CD4-positive, alpha-beta memory T cell (primary cell): ENCODE measurements around the gene PRRC2B. TPM values are rescaled to one million over a fixed set of nuclear protein-coding genes. Genes with fewer than 3 reads are reported as not detected.
A peak's percentile ranks its signal among the peaks of the same experiment; 100 is the strongest.

Experiments used
- CTCF ChIA-PET: fragments of 350-600 bp; sonication (Branson Sonifier 250); formaldehyde crosslinking; loops from one replicate; lab custom pipeline; 2021; ENCODE audit warnings: inconsistent platforms; ENCODE audit not compliant: partially characterized antibody; lab: Charles Lee
- POLR2A ChIA-PET: fragments of 350-600 bp; sonication (Branson Sonifier 250); formaldehyde crosslinking; loops from one replicate; lab custom pipeline; 2021; ENCODE audit not compliant: partially characterized antibody; lab: Charles Lee
- DNase-seq, 5 donors: peaks; one replicate each; pipeline versions ENCODE4 v3.0.0 to v3.0.0-alpha.2; 2020 to 2022; ENCODE audit warnings: mixed read lengths in 1 of 5
- H3K27ac ChIP-seq: one replicate; pipeline ENCODE4 v1.7.0; 2013; ENCODE audit warnings: low read depth, low read length
- H3K27me3 ChIP-seq: 2 replicates; pipeline ENCODE4 v1.7.0; 2013; ENCODE audit warnings: mild to moderate bottlenecking, low read length, moderate library complexity; ENCODE audit not compliant: insufficient read depth
- H3K36me3 ChIP-seq: 2 replicates; pipeline ENCODE4 v1.7.0; 2013; ENCODE audit warnings: mild to moderate bottlenecking, low read length, moderate library complexity; ENCODE audit not compliant: insufficient read depth
- H3K4me1 ChIP-seq: 2 replicates; pipeline ENCODE4 v1.7.0; 2013; ENCODE audit warnings: mild to moderate bottlenecking, low read length, moderate library complexity; ENCODE audit not compliant: insufficient read depth
- H3K4me3 ChIP-seq, 2 donors: one replicate each; pipeline ENCODE4 v1.7.0; 2013; ENCODE audit warnings: low read length in 2 of 2, mild to moderate bottlenecking in 1 of 2
- H3K9me3 ChIP-seq, 2 donors: one replicate each; pipeline ENCODE4 v1.7.0; 2013; ENCODE audit warnings: low read length in 2 of 2, control low read depth in 1 of 2; ENCODE audit not compliant: control insufficient read depth in 1 of 2
- H3K27ac Mint-ChIP-seq, 7 donors: one replicate each; pipeline ENCODE4 v1.8.0; 2020 to 2021; ENCODE audit warnings: mixed read lengths in 7 of 7, mild to moderate bottlenecking in 6 of 7, inconsistent platforms in 3 of 7, moderate library complexity in 3 of 7
- H3K27me3 Mint-ChIP-seq, 2 donors: one replicate each; pipeline ENCODE4 v1.8.0; 2020 to 2021; ENCODE audit warnings: mixed read lengths in 2 of 2
- H3K36me3 Mint-ChIP-seq, 2 donors: one replicate each; pipeline ENCODE4 v1.8.0; 2020 to 2021; ENCODE audit warnings: mixed read lengths in 2 of 2, inconsistent platforms in 1 of 2, mild to moderate bottlenecking in 1 of 2
- H3K4me1 Mint-ChIP-seq, 4 donors: one replicate each; pipeline ENCODE4 v1.8.0; 2020 to 2021; ENCODE audit warnings: mixed read lengths in 4 of 4, mild to moderate bottlenecking in 1 of 4
- H3K4me3 Mint-ChIP-seq, 8 donors: one replicate each; pipeline ENCODE4 v1.8.0; 2020 to 2021; ENCODE audit warnings: mixed read lengths in 8 of 8, mild to moderate bottlenecking in 7 of 8, moderate library complexity in 6 of 8, inconsistent platforms in 3 of 8
- H3K9me3 Mint-ChIP-seq, 8 donors: one replicate each; pipeline ENCODE4 v1.8.0; 2020 to 2021; ENCODE audit warnings: mixed read lengths in 8 of 8, mild to moderate bottlenecking in 5 of 8, inconsistent platforms in 3 of 8, moderate library complexity in 1 of 8
- intact Hi-C: fragments of 100-400 bp; cut with micrococcal nuclease; formaldehyde crosslinking; loops from one replicate; pipeline ENCODE4 v1.15.1; 2023
- polyA plus RNA-seq, 2 donors: library from polyadenylated mRNA; unstranded; fragments of 300-500 nt; fragmentation: Illumina TruSeq; gene quantifications; one replicate each; pipeline ENCODE4 v1.2.3, GENCODE V29; 2021
- total RNA-seq, 2 experiments: library from RNA; stranded (reverse); gene quantifications; one replicate each; pipeline ENCODE4 v1.2.3, GENCODE V29; 2021

Gene PRRC2B
- total and polyA plus RNA-seq, 4 experiments from 2014 or later = 2.7 to 343 (median 191) TPM

- peaks cover 4 to 17% (median 7%) of the 10 kb centered on the region in 4 donors for H3K4me1 Mint-ChIP-seq
- Histone ChIP-seq H3K9me3 (no peaks in the 10 kb centered on the region), H3K36me3 (peaks cover 74% of the 10 kb centered on the region), H3K4me1 (no peaks in the 10 kb centered on the region), H3K27ac (no peak overlapping the region), H3K27me3 (no peaks in the 10 kb centered on the region), H3K4me3 (no peak overlapping the region)
- intact Hi-C loops = no loop called here
- no peak for DNase-seq
- no peaks in the 10 kb centered on the region for H3K9me3 Mint-ChIP-seq
- no peaks in the 10 kb centered on the region for H3K27me3 Mint-ChIP-seq
- peak overlapping the region in 1 of 7 donors; percentile 24 for H3K27ac Mint-ChIP-seq
- no peak overlapping the region for H3K4me3 Mint-ChIP-seq
- CTCF ChIA-PET = no interaction called here
- H3K36me3 Mint-ChIP-seq = peaks cover 59 to 92% of the 10 kb centered on the region in 2 donors
- POLR2A ChIA-PET = interaction anchor here (1.2 to 1.4 kb wide), 2 partner anchors 38 to 63 kb away, joined by 3 read pairs; no protein-coding TSS in a partner anchor
Observed at GRCh38 chr9:131436376-131436775, 42.5 kb downstream of the PRRC2B start.

DNA sequence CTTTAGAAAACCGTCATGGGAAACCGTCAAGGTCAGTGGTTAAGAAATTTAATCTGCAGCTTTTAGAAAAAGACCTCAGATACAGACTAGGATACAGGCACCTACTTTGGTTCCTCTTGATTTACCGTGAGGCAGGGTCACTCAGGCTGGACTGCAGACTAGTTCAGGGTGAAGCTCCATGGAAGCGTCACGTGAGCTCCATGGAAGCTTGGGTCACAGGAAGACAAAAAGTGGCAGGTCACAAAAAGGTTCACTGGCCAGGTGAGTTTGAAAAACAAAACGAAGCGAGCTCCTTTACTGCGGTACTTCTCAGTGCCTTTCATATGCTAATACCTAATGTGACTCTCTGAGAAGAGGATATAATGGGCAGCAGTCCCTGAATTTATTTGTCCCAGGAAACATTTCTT lies 43.0 kb downstream of the PRRC2B start:
- H3K27me3 ChIP-seq = no peaks in the 10 kb centered on the region
- H3K9me3 ChIP-seq = no peaks in the 10 kb centered on the region
- no peak for DNase-seq
- CTCF ChIA-PET = interaction anchor here (2.8 kb wide), 1 partner anchor 87 kb away, joined by 9 read pairs; no protein-coding TSS in a partner anchor
- peaks cover 74% of the 10 kb centered on the region for H3K36me3 ChIP-seq
- no peak overlapping the region for H3K4me3 Mint-ChIP-seq
- peaks cover 4 to 17% (median 7%) of the 10 kb centered on the region in 4 donors for H3K4me1 Mint-ChIP-seq
- H3K4me1 ChIP-seq = no peaks in the 10 kb centered on the region
- peak overlapping the region in 3 of 7 donors; percentile 13 to 41 (median 24) for H3K27ac Mint-ChIP-seq
- H3K27ac ChIP-seq = no peak overlapping the region
- POLR2A ChIA-PET = interaction anchor here (1.2 to 1.4 kb wide), 2 partner anchors 39 to 64 kb away, joined by 3 read pairs; no protein-coding TSS in a partner anchor
- no peak overlapping the region for H3K4me3 ChIP-seq
- H3K27me3 Mint-ChIP-seq = no peaks in the 10 kb centered on the region
- intact Hi-C loops = no loop called here
- H3K36me3 Mint-ChIP-seq = peaks cover 59 to 96% of the 10 kb centered on the region in 2 donors
- no peaks in the 10 kb centered on the region for H3K9me3 Mint-ChIP-seq

DNA sequence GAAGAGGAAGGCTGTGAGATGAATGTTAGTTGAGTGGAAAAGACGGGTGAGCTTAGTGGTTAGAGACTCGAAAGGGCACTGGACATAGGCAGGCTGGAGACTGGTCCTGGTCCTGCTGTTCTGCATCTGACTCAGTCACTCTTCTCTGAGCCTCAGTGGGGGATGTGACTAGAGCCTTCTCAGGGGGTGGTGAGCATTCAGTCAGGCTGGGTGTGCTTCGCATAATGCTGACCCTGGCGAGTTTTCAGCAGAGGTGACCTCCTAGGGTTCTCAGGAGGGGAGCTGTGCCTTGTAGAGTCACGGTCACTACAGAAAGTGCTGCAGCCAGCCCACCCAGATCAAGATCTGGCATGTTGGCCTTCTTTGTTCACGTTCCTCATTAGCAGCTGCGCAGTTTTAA lies 44.3 kb downstream of the PRRC2B start:
- Histone ChIP-seq H3K27ac (no peak overlapping the region), H3K36me3 (peaks cover 61% of the 10 kb centered on the region), H3K4me3 (no peak overlapping the region), H3K9me3 (no peaks in the 10 kb centered on the region), H3K27me3 (no peaks in the 10 kb centered on the region), H3K4me1 (no peaks in the 10 kb centered on the region)
- POLR2A ChIA-PET = no interaction called here
- intact Hi-C loops = no loop called here
- no peak for DNase-seq
- H3K27me3 Mint-ChIP-seq = no peaks in the 10 kb centered on the region
- no peak overlapping the region for H3K4me3 Mint-ChIP-seq
- peak overlapping the region in 3 of 7 donors; percentile 36 to 76 (median 68) for H3K27ac Mint-ChIP-seq
- no peaks in the 10 kb centered on the region for H3K9me3 Mint-ChIP-seq
- CTCF ChIA-PET = interaction anchor here (0.5 to 2.8 kb wide), 2 partner anchors 88 to 103 kb away, joined by 3 to 9 read pairs; no protein-coding TSS in a partner anchor
- H3K36me3 Mint-ChIP-seq = peaks cover 57 to 93% of the 10 kb centered on the region in 2 donors
- H3K4me1 Mint-ChIP-seq = peaks cover 0 to 17% (median 5%) of the 10 kb centered on the region in 4 donors

GRCh38 chr9:131439224-131439623 lies 45.3 kb downstream of the PRRC2B start:
- ChIA-PET CTCF (interaction anchor here (2.8 kb wide), 1 partner anchor 89 kb away, joined by 9 read pairs; no protein-coding TSS in a partner anchor), POLR2A (no interaction called here)
- intact Hi-C loops = no loop called here
- Histone ChIP-seq H3K36me3 (peaks cover 59% of the 10 kb centered on the region), H3K4me3 (no peak overlapping the region), H3K9me3 (no peaks in the 10 kb centered on the region), H3K27me3 (no peaks in the 10 kb centered on the region), H3K4me1 (no peaks in the 10 kb centered on the region), H3K27ac (no peak overlapping the region)
- Mint-ChIP-seq H3K4me3 (no peak overlapping the region), H3K36me3 (peaks cover 59 to 92% of the 10 kb centered on the region in 2 donors), H3K9me3 (no peaks in the 10 kb centered on the region), H3K4me1 (peaks cover 0 to 17% (median 5%) of the 10 kb centered on the region in 4 donors), H3K27me3 (no peaks in the 10 kb centered on the region), H3K27ac (peak overlapping the region in 2 of 7 donors; percentile 14 to 34)
- DNase-seq = no peak

- CTCF ChIA-PET = interaction anchor here (1.4 kb wide), 1 partner anchor 92 kb away, joined by 3 read pairs; no protein-coding TSS in a partner anchor
- DNase-seq = no peak
Observed at GRCh38 chr9:131441441-131441840, 47.6 kb downstream of the PRRC2B start.

DNA sequence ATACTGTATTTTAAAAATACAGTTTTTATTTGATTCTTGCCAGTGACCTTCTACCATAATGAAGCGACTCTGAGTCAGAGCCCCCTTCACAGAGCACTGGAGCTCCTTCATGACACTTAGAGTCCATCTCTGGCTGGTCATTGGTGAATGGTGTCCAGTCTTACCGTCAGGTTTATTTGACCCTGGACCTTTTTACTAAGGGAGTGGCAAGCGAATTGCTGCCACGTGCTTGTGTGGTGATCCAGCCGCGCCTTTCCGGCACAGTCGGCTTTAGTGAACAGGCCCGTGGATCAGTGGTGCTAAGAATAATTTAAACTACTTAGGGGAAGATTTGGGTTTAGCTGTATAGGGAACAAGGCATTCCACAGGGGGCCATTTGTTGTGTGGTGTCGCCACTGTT lies 48.5 kb downstream of the PRRC2B start:
- intact Hi-C loops = no loop called here
- ChIA-PET CTCF (interaction anchor here (1.4 kb wide), 1 partner anchor 93 kb away, joined by 3 read pairs; no protein-coding TSS in a partner anchor), POLR2A (no interaction called here)
- Mint-ChIP-seq H3K9me3 (no peaks in the 10 kb centered on the region), H3K27ac (peak overlapping the region in 1 of 7 donors; percentile 64), H3K4me1 (peaks cover 5 to 17% (median 7%) of the 10 kb centered on the region in 4 donors), H3K36me3 (peaks cover 66 to 90% of the 10 kb centered on the region in 2 donors), H3K27me3 (no peaks in the 10 kb centered on the region), H3K4me3 (no peak overlapping the region)
- Histone ChIP-seq H3K36me3 (peaks cover 71% of the 10 kb centered on the region), H3K27ac (no peak overlapping the region), H3K9me3 (no peaks in the 10 kb centered on the region), H3K27me3 (no peaks in the 10 kb centered on the region), H3K4me3 (no peak overlapping the region), H3K4me1 (no peaks in the 10 kb centered on the region)
- DNase-seq = no peak

More at GRCh38 chr9:131441441-131441840, 47.6 kb downstream of the PRRC2B start:
- Mint-ChIP-seq H3K9me3 (no peaks in the 10 kb centered on the region), H3K27me3 (no peaks in the 10 kb centered on the region), H3K27ac (peak overlapping the region in 5 of 7 donors; percentile 37 to 68 (median 52)), H3K36me3 (peaks cover 66 to 90% of the 10 kb centered on the region in 2 donors), H3K4me1 (peaks cover 0 to 17% (median 5%) of the 10 kb centered on the region in 4 donors), H3K4me3 (no peak overlapping the region)
- no peak overlapping the region for H3K27ac ChIP-seq
- no peaks in the 10 kb centered on the region for H3K27me3 ChIP-seq
- H3K4me3 ChIP-seq = no peak overlapping the region
- H3K9me3 ChIP-seq = no peaks in the 10 kb centered on the region
- H3K4me1 ChIP-seq = no peaks in the 10 kb centered on the region
- intact Hi-C loops = no loop called here
- POLR2A ChIA-PET = interaction anchor here (0.6 kb wide), 1 partner anchor 907 kb away, joined by 3 read pairs; no protein-coding TSS in a partner anchor
- H3K36me3 ChIP-seq = peaks cover 71% of the 10 kb centered on the region

DNA sequence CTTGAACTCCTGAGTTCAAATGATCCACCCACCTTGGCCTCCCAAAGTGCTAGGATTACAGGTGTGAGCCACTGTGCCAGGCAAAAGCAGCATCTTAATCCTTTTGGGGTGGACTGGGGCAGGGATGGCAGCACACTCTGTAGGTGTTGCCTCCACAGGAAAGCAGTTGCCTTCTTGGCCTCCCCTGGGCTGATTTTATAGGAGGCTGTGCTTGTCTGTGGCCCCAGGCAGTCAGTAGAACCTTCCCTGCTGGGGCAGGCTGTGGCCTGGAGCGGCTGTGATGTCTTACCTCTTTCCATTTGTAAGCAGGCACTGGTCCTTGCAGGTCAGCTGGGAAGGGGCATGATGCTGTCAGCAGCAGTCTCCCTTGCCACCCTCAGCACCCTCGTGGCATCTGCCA lies 49.8 kb downstream of the PRRC2B start:
- Mint-ChIP-seq H3K4me1 (peaks cover 4 to 12% (median 5%) of the 10 kb centered on the region in 4 donors), H3K4me3 (no peak overlapping the region), H3K36me3 (peaks cover 62 to 89% of the 10 kb centered on the region in 2 donors), H3K27me3 (no peaks in the 10 kb centered on the region), H3K27ac (peak overlapping the region in 2 of 7 donors; percentile 7 to 70), H3K9me3 (no peaks in the 10 kb centered on the region)
- Histone ChIP-seq H3K27me3 (no peaks in the 10 kb centered on the region), H3K27ac (no peak overlapping the region), H3K4me1 (no peaks in the 10 kb centered on the region), H3K36me3 (peaks cover 68% of the 10 kb centered on the region), H3K9me3 (no peaks in the 10 kb centered on the region), H3K4me3 (no peak overlapping the region)
- ChIA-PET POLR2A (no interaction called here), CTCF (no interaction called here)
- intact Hi-C loops = no loop called here
- no peak for DNase-seq
